K562 (cell line): Measurements from ENCODE around the gene MVB12B. TPM values are rescaled to one million over a fixed set of nuclear protein-coding genes. Genes with fewer than 3 reads are reported as not detected.

Source experiments
- ATAC-seq: fragments of 200-7000 bp; cut with Tn5 transposase; 3 replicates; pipeline ENCODE4 v1.9.1; 2020; ENCODE audit warnings: moderate library complexity
- BruUV-seq: library from RNA; stranded (reverse); fragments of 400-500 nt; replicated peaks from 2 replicates; lab custom pipeline; 2021; lab: Mats Ljungman, UMichigan
- CTCF ChIA-PET: fragments of 300-600 bp; formaldehyde crosslinking; extraction: SDS; loops from one replicate; lab custom pipeline; 2021; ENCODE audit warnings: low intra/inter-chr PET ratio; lab: Yijun Ruan, JAX
- POLR2A ChIA-PET: fragments of 300-600, 350-650 bp; sonication (Branson Sonifier 250); formaldehyde crosslinking; extraction: SDS; loops from one replicate; lab custom pipeline; 2021; ENCODE audit warnings: antibody characterized with exemption, inconsistent platforms; lab: Yijun Ruan, JAX
- DNase-seq, 4 experiments: peaks; one replicate each; pipeline versions ENCODE4 v3.0.0 to v3.0.0-alpha.2; 2011 to 2018; ENCODE audit warnings: low spot score in 3 of 4, mixed read lengths in 3 of 4; ENCODE audit errors: extremely low read depth in 1 of 4
- FAIRE-seq: peaks from 2 replicates; lab custom pipeline; 2011; peaks lifted over from hg19 to GRCh38; lab: Jason Lieb, UNC
- H2AFZ ChIP-seq: 2 replicates; pipeline ENCODE4 v1.6.0; 2011; ENCODE audit warnings: low read depth, low read length, control low read depth, inconsistent platforms
- H3K27ac ChIP-seq: fragments of 200-600 bp; 3 replicates; pipeline ENCODE4 v1.8.0; 2011; ENCODE audit warnings: low read depth, mild to moderate bottlenecking, control low read depth, inconsistent platforms, low read length, moderate library complexity, mixed read lengths; ENCODE audit errors: extremely low read depth
- H3K27me3 ChIP-seq, 2 experiments: fragments of 300-600 bp in 1 of 2; 2 replicates in 1 of 2; 3 replicates in 1 of 2; pipeline versions ENCODE4 v1.6.0 to v1.8.0; 2011; ENCODE audit warnings: inconsistent platforms in 2 of 2, low read length in 2 of 2, mild to moderate bottlenecking in 1 of 2, mixed read lengths in 1 of 2, moderate library complexity in 1 of 2; ENCODE audit not compliant: control insufficient read depth in 2 of 2, insufficient read depth in 2 of 2
- H3K36me3 ChIP-seq: fragments of 300-600 bp; 3 replicates; pipeline ENCODE4 v1.8.0; 2011; ENCODE audit warnings: mild to moderate bottlenecking, low read length, inconsistent platforms; ENCODE audit not compliant: control insufficient read depth, insufficient read depth
- H3K4me1 ChIP-seq, 2 experiments: fragments of 200-600 bp in 1 of 2; replicated peaks in 1 of 2; 2 replicates in 1 of 2; 3 replicates in 1 of 2; pipeline versions ENCODE4 v1.5.1 to v1.8.0; 2011; ENCODE audit warnings: inconsistent platforms in 2 of 2, low read length in 2 of 2, mild to moderate bottlenecking in 1 of 2, mixed read lengths in 1 of 2, moderate library complexity in 1 of 2; ENCODE audit not compliant: control insufficient read depth in 2 of 2, insufficient read depth in 2 of 2
- H3K4me2 ChIP-seq: 2 replicates; pipeline ENCODE4 v1.6.1; 2011; ENCODE audit warnings: low read length, control low read depth, inconsistent platforms, mixed read lengths; ENCODE audit not compliant: insufficient read depth
- H3K4me3 ChIP-seq: fragments of 200-600 bp; sonication (generic), shearing (Covaris generic); 2 replicates; pipeline ENCODE4 v1.5.1; 2016; ENCODE audit warnings: control low read depth, inconsistent platforms
- H3K79me2 ChIP-seq: fragments of 200-600 bp; 3 replicates; pipeline ENCODE4 v1.8.0; 2011; ENCODE audit warnings: low read length, inconsistent platforms; ENCODE audit not compliant: control insufficient read depth, insufficient read depth
- H3K9ac ChIP-seq, 2 experiments: 2 replicates each; pipeline versions ENCODE4 v1.6.0 to v1.6.1; 2011; ENCODE audit warnings: low read depth in 2 of 2, low read length in 2 of 2, control low read depth in 1 of 2, inconsistent platforms in 1 of 2, mild to moderate bottlenecking in 1 of 2, mixed read lengths in 1 of 2; ENCODE audit not compliant: insufficient read depth in 1 of 2
- H3K9me1 ChIP-seq: one replicate; pipeline ENCODE4 v1.6.0; 2011; ENCODE audit warnings: inconsistent platforms, mild to moderate bottlenecking, low read length, moderate library complexity; ENCODE audit not compliant: control insufficient read depth, insufficient read depth
- H3K9me3 ChIP-seq: replicated peaks from 2 replicates; pipeline ENCODE4 v1.5.1; 2011; ENCODE audit warnings: low read depth, low read length, inconsistent platforms; ENCODE audit not compliant: control insufficient read depth, insufficient read depth
- H4K20me1 ChIP-seq: replicated peaks from 2 replicates; pipeline ENCODE4 v1.6.1; 2011; ENCODE audit warnings: low read length, inconsistent platforms, mixed read lengths; ENCODE audit not compliant: control insufficient read depth, insufficient read depth
- BRCA1 ChIP-seq, 2 experiments: fragments of 450-650 bp in 1 of 2; sonication (generic) in 1 of 2; formaldehyde crosslinking in 1 of 2; IDR thresholded peaks; 2 replicates each; pipeline versions ENCODE4 v1.5.0 to v1.6.1; 2017 to 2020; ENCODE audit warnings: mild to moderate bottlenecking in 1 of 2, missing genetic modification reagents in 1 of 2
- CC2D1A ChIP-seq: fragments of 450-650 bp; IDR thresholded peaks from 2 replicates; pipeline ENCODE4 v1.6.1; 2017; ENCODE audit warnings: mild to moderate bottlenecking
- ESRRB ChIP-seq: fragments of 250-450 bp; sonication (Bioruptor Pico); IDR thresholded peaks from 2 replicates; pipeline ENCODE4 v1.5.0; 2020; ENCODE audit warnings: mild to moderate bottlenecking, moderate library complexity, borderline replicate concordance
- ETV6 ChIP-seq, 3 experiments: fragments of 150-350 bp in 1 of 3; sonication (generic) in 1 of 3; formaldehyde crosslinking in 1 of 3; IDR thresholded peaks; 2 replicates each; pipeline versions ENCODE4 v1.6.1 to v1.8.0; 2014 to 2022; ENCODE audit warnings: borderline replicate concordance in 2 of 3, low read depth in 2 of 3, antibody characterized with exemption in 1 of 3, low read length in 1 of 3, mild to moderate bottlenecking in 1 of 3, missing genetic modification reagents in 1 of 3
- KDM5B ChIP-seq: fragments of 200-600 bp; sonication (generic); IDR thresholded peaks from 2 replicates; pipeline ENCODE4 v1.6.1; 2012; ENCODE audit warnings: low read depth, mild to moderate bottlenecking, moderate library complexity, low read length, control low read depth, inconsistent platforms; ENCODE audit not compliant: insufficient replicate concordance
- KLF16 ChIP-seq: IDR thresholded peaks from 2 replicates; pipeline ENCODE4 v1.6.1; 2016; ENCODE audit warnings: antibody characterized with exemption
- MXI1 ChIP-seq: IDR thresholded peaks from 2 replicates; pipeline ENCODE4 v1.6.1; 2011; ENCODE audit warnings: low read depth, mild to moderate bottlenecking, improper control_type of control experiment, low read length
- PHB2 ChIP-seq: fragments of 450-650 bp; IDR thresholded peaks from 2 replicates; pipeline ENCODE4 v1.6.1; 2017; ENCODE audit warnings: low read depth
- U2AF1 ChIP-seq: fragments of 200-400 bp; formaldehyde crosslinking; optimal IDR thresholded peaks from 2 replicates; pipeline ENCODE3; 2017; ENCODE audit warnings: mild to moderate bottlenecking, low read depth, low read length, moderate library complexity
- XRCC5 ChIP-seq: fragments of 200-400 bp; formaldehyde crosslinking; IDR thresholded peaks from 2 replicates; pipeline ENCODE4 v1.6.1; 2017; ENCODE audit warnings: low read depth, mild to moderate bottlenecking, low read length
- ZFX ChIP-seq: sonication (generic); formaldehyde crosslinking; IDR thresholded peaks from 2 replicates; pipeline ENCODE4 v1.8.0; 2022; ENCODE audit warnings: mild to moderate bottlenecking, missing genetic modification reagents, moderate library complexity
- WGBS: fragments of 100-300 bp; shearing (Covaris generic); methylation state at CpG from one replicate; pipeline ENCODE4 v1.1.6; 2016; ENCODE audit warnings: low coverage, mixed read lengths; ENCODE audit not compliant: insufficient coverage; ENCODE audit errors: missing lambda C conversion rate; 5-methylcytosine and 5-hydroxymethylcytosine counted together
- in situ Hi-C: fragments of 300-500 bp; cut with MboI; formaldehyde crosslinking; loops from 4 replicates; pipeline ENCODE4 v1.15.0; 2018; ENCODE audit warnings: inconsistent platforms, mixed read lengths
- intact Hi-C: fragments of 100-400 bp; cut with micrococcal nuclease; formaldehyde crosslinking; loops from 2 replicates; pipeline ENCODE4 v1.14.2; 2022
- polyA plus RNA-seq, 8 experiments: library from polyadenylated mRNA; depleted of rRNA in 4 of 8; stranded (reverse) in 5 of 8; unstranded in 3 of 8; fragments of >200 nt; fragmentation: Nextera tagmentation in 2 of 8; fragmentation: Illumina TruSeq in 1 of 8; extraction: Ambion mirVana in 2 of 8; extraction: Trizol in 1 of 8; gene quantifications; 2 replicates each; pipeline versions ENCODE4 v1.2.1 to v1.2.3, GENCODE V29; 2011 to 2014; ENCODE audit warnings: inconsistent platforms in 1 of 8, missing spikeins in 1 of 8
- total RNA-seq, 7 experiments: library from RNA; depleted of rRNA in 6 of 7; stranded (reverse); fragments of >200 nt in 6 of 7; fragmentation: Illumina TruSeq in 2 of 7; extraction: Trizol in 2 of 7; gene quantifications; 2 replicates each; pipeline versions ENCODE4 v1.2.1 to v1.2.3, GENCODE V29; 2011 to 2021; ENCODE audit warnings: low replicate concordance in 1 of 7
- TF ChIP-seq, protein P1 (sequence below): conservative IDR thresholded peaks from 2 replicates; pipeline ENCODE4 v1.6.1; 2011; ENCODE audit warnings: low read depth, mild to moderate bottlenecking, low read length; ENCODE audit not compliant: control insufficient read depth
- TF ChIP-seq, protein P2 (sequence below), 3 experiments: IDR thresholded peaks in 2 of 3; conservative IDR thresholded peaks in 1 of 3; 2 replicates each; pipeline ENCODE4 v1.5.1; 2011 to 2012; ENCODE audit warnings: low read length in 3 of 3, mild to moderate bottlenecking in 3 of 3, control low read depth in 2 of 3, improper control_type of control experiment in 1 of 3, inconsistent platforms in 1 of 3, low read depth in 1 of 3, mixed read lengths in 1 of 3, moderate library complexity in 1 of 3; ENCODE audit not compliant: insufficient read depth in 2 of 3
- TF ChIP-seq, protein P3 (sequence below), 2 experiments: IDR thresholded peaks; 2 replicates each; pipeline ENCODE4 v1.6.1; 2012; ENCODE audit warnings: improper control_type of control experiment in 2 of 2, low read depth in 2 of 2, low read length in 2 of 2, borderline replicate concordance in 1 of 2

Gene MVB12B
- total and polyA plus RNA-seq, 9 of the 15 experiments (the other 6 are each of a cell fraction or from before 2014, with no cell fraction given), result not detected

DNA sequence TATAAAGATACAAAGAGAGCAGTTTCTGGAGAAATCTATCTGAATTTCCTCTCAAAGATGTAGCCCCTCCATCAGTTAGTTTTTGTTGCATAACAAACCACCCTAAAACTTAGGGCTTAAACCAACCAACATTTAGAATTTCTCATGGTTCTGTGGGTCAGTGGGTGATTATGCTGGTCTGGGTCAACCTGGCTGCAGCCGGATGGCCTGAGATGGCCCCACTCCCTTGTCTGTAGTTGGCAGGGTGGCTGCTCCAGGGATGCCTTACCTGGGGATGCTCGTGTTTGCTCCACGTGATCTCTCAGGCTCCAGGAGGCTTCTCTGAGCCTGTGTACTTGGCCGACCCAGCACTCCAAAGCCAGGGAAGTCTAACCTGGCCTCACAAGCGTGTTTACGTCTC, 139.3 kb downstream of the MVB12B start (continued):
- TF ChIP-seq, protein P1, sequence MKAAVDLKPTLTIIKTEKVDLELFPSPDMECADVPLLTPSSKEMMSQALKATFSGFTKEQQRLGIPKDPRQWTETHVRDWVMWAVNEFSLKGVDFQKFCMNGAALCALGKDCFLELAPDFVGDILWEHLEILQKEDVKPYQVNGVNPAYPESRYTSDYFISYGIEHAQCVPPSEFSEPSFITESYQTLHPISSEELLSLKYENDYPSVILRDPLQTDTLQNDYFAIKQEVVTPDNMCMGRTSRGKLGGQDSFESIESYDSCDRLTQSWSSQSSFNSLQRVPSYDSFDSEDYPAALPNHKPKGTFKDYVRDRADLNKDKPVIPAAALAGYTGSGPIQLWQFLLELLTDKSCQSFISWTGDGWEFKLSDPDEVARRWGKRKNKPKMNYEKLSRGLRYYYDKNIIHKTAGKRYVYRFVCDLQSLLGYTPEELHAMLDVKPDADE, result no peak
- no peak for TF ChIP-seq XRCC5
- TF ChIP-seq CC2D1A, result no peak
- TF ChIP-seq, protein P2, sequence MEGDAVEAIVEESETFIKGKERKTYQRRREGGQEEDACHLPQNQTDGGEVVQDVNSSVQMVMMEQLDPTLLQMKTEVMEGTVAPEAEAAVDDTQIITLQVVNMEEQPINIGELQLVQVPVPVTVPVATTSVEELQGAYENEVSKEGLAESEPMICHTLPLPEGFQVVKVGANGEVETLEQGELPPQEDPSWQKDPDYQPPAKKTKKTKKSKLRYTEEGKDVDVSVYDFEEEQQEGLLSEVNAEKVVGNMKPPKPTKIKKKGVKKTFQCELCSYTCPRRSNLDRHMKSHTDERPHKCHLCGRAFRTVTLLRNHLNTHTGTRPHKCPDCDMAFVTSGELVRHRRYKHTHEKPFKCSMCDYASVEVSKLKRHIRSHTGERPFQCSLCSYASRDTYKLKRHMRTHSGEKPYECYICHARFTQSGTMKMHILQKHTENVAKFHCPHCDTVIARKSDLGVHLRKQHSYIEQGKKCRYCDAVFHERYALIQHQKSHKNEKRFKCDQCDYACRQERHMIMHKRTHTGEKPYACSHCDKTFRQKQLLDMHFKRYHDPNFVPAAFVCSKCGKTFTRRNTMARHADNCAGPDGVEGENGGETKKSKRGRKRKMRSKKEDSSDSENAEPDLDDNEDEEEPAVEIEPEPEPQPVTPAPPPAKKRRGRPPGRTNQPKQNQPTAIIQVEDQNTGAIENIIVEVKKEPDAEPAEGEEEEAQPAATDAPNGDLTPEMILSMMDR (IDR thresholded peaks at IDR 0.05 in 2 of 3, conservative IDR thresholded peaks at IDR 0.05 in 1 of 3; ENCODE audit: insufficient read depth in 2 of 3, low read depth in 1 of 3, low read length in 3 of 3), result no peak
- no peak for TF ChIP-seq ZFX (CRISPR knock-in tag)
- no peak for TF ChIP-seq BRCA1 (IDR thresholded peaks at IDR 0.05)
- no peak for TF ChIP-seq BRCA1 (CRISPR knock-in tag; IDR thresholded peaks at IDR 0.05)

DNA sequence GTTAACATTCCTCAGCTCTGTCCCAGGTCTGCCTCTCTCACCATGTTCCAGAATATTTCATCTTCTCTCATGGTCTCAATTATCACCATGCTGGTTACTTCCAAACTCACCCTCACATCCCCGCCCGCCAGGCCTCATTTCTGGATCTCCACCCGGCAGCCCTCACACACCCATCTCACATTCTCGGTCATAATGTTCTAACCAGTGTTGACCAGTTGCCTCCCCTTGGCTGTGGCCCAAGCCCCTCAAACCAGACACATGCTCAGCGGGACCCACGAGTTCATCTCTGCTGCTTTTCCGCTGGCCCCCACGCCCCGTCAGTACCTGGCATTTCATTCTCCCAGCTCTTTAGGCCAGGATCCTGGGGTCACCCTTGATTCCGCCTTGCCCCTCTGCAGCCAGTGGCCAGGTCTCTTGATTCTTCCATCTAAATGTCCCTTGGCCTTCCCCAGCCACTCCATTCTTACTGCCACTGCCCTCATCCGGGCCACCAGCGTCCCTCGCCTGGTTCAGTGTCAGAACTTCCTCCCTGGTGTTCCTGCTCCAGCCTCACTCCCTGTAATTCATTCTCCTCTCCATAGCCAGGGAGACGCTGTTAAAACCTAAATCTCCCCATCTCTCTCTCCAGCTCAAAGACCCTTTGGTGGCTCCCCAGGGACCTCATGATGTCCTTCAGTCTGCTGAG, 141.7 kb downstream of the MVB12B start:
- no TSS peak for BruUV-seq
- H3K27me3 ChIP-seq, result peaks cover 20 to 77% of the 10 kb centered on the region in 2 experiments
- WGBS, result under 1% methylated on average over 11 of the region's 14 CpGs
- ATAC-seq (no peak), FAIRE-seq (no peak), DNase-seq (no peak)
- H3K36me3 ChIP-seq, result no peaks in the 10 kb centered on the region
- intact Hi-C loops, result no loop called here
- H4K20me1 ChIP-seq, result 0 out of 2 replicates have a peak, but pooled peaks cover 5% of the 10 kb centered on the region
- no peak overlapping the region for H3K27ac ChIP-seq
- no peaks in the 10 kb centered on the region for H3K79me2 ChIP-seq
- no peaks in the 10 kb centered on the region for H3K4me1 ChIP-seq
- ChIA-PET POLR2A (no interaction called here), CTCF (no interaction called here)
- H3K9me3 ChIP-seq, result no peaks in the 10 kb centered on the region
- in situ Hi-C loops, result no loop called here
- H3K9me1 ChIP-seq, result no peaks in the 10 kb centered on the region
- H3K4me3 ChIP-seq, result no peak overlapping the region
- no peak overlapping the region for H2AFZ ChIP-seq
- H3K9ac ChIP-seq, result no peak overlapping the region
- no peak overlapping the region for H3K4me2 ChIP-seq
- TF ChIP-seq ETV6 (IDR thresholded peaks at IDR 0.05; ENCODE audit: borderline replicate concordance in 1 of 2, low read depth in 2 of 2, low read length in 1 of 2) (no peak), ETV6 (CRISPR knock-in tag; IDR thresholded peaks at IDR 0.05; ENCODE audit: borderline replicate concordance) (no peak), U2AF1 (no peak), ESRRB (CRISPR knock-in tag) (no peak), KLF16 (no peak), KDM5B (no peak), MXI1 (no peak), PHB2 (no peak)
- TF ChIP-seq, protein P3, sequence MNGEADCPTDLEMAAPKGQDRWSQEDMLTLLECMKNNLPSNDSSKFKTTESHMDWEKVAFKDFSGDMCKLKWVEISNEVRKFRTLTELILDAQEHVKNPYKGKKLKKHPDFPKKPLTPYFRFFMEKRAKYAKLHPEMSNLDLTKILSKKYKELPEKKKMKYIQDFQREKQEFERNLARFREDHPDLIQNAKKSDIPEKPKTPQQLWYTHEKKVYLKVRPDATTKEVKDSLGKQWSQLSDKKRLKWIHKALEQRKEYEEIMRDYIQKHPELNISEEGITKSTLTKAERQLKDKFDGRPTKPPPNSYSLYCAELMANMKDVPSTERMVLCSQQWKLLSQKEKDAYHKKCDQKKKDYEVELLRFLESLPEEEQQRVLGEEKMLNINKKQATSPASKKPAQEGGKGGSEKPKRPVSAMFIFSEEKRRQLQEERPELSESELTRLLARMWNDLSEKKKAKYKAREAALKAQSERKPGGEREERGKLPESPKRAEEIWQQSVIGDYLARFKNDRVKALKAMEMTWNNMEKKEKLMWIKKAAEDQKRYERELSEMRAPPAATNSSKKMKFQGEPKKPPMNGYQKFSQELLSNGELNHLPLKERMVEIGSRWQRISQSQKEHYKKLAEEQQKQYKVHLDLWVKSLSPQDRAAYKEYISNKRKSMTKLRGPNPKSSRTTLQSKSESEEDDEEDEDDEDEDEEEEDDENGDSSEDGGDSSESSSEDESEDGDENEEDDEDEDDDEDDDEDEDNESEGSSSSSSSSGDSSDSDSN (IDR thresholded peaks at IDR 0.05; ENCODE audit: borderline replicate concordance in 1 of 2, low read depth in 2 of 2, low read length in 2 of 2), result no peak
